ENCODE results near the gene SPDL1.

Gene SPDL1

DNA sequence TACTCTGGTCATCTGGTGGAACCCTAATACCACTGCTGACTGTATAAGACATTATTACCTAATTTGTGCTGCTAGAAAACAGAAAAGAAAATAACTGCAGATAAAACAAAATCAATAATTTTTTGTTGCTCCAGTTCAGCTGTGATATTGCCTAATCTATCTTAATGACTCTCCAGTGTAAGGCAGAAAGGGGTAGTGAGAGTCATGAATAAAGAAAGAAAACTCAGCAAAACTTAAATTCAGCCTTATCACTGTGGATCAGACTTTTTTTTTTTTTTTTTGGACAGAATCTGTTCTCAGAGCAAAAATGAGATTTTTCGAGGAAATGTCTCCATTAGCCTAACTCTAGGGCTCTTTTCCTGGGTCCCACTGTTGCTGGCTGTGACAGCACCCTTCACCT lies 52.4 kb downstream of the SPDL1 start:
- H4K20me1 ChIP-seq (ENCODE audit: low read depth, low read length), result no peaks in the 10 kb centered on the region
- H3K9ac ChIP-seq (ENCODE audit: low read length), result no peak overlapping the region
- H3F3A ChIP-seq (ENCODE audit: insufficient read depth), result peaks cover 5% of the 10 kb centered on the region; the same call in 1 of the 2 replicates
- H3K27ac ChIP-seq (ENCODE audit: low read depth, low read length), result no peak overlapping the region
- TF ChIP-seq CTCF (IDR thresholded peaks at IDR 0.05; ENCODE audit: insufficient read depth, low read length, poor library complexity, severe bottlenecking) (no peak), EZH2phosphoT487 (conservative IDR thresholded peaks at IDR 0.05; ENCODE audit: low read length) (no peak)
- no peak overlapping the region for H3K4me2 ChIP-seq (ENCODE audit: low read depth, low read length, poor library complexity, severe bottlenecking)
- peak overlapping the region; percentile 74 for H2AFZ ChIP-seq (ENCODE audit: low read depth, low read length, severe bottlenecking)
- no peak overlapping the region for H3K4me3 ChIP-seq (ENCODE audit: insufficient read depth, low read length, poor library complexity, severe bottlenecking)
- H3K36me3 ChIP-seq (ENCODE audit: low read length), result peaks cover 20% of the 10 kb centered on the region
- no peaks in the 10 kb centered on the region for H3K27me3 ChIP-seq (ENCODE audit: low read length)
- peaks cover 11% of the 10 kb centered on the region; the same call in 1 of the 2 replicates for H3K9me3 ChIP-seq (ENCODE audit: insufficient read depth, low read length)
- H3K9me2 ChIP-seq (replicated peaks; ENCODE audit: insufficient read depth, low read length), result no peaks in the 10 kb centered on the region
- peaks cover 41% of the 10 kb centered on the region for H3K79me2 ChIP-seq (ENCODE audit: insufficient read depth, low read length)

- H2AFZ ChIP-seq (ENCODE audit: low read depth, low read length, severe bottlenecking), result peak overlapping the region; percentile 74
- H3K9me3 ChIP-seq (ENCODE audit: insufficient read depth, low read length), result peaks cover 11% of the 10 kb centered on the region; the same call in 1 of the 2 replicates
- H3K4me3 ChIP-seq (ENCODE audit: insufficient read depth, low read length, poor library complexity, severe bottlenecking), result peak overlapping the region; percentile 82
- no peak for TF ChIP-seq EZH2phosphoT487 (conservative IDR thresholded peaks at IDR 0.05; ENCODE audit: low read length)
- no peak for TF ChIP-seq CTCF (IDR thresholded peaks at IDR 0.05; ENCODE audit: insufficient read depth, low read length, poor library complexity, severe bottlenecking)
- no peaks in the 10 kb centered on the region for H3K9me2 ChIP-seq (replicated peaks; ENCODE audit: insufficient read depth, low read length)
- peaks cover 2% of the 10 kb centered on the region; the same call in 1 of the 2 replicates for H4K20me1 ChIP-seq (ENCODE audit: low read depth, low read length)
- H3K9ac ChIP-seq (ENCODE audit: low read length), result peak overlapping the region; percentile 86
- H3K27ac ChIP-seq (ENCODE audit: low read depth, low read length), result peak overlapping the region; percentile 81
- no peaks in the 10 kb centered on the region for H3K27me3 ChIP-seq (ENCODE audit: low read length)
- H3K36me3 ChIP-seq (ENCODE audit: low read length), result peaks cover 20% of the 10 kb centered on the region
- peaks cover 5% of the 10 kb centered on the region; the same call in 1 of the 2 replicates for H3F3A ChIP-seq (ENCODE audit: insufficient read depth)
- peak overlapping the region; percentile 94 for H3K4me2 ChIP-seq (ENCODE audit: low read depth, low read length, poor library complexity, severe bottlenecking)
- peaks cover 48% of the 10 kb centered on the region for H3K79me2 ChIP-seq (ENCODE audit: insufficient read depth, low read length)
These were observed 53.0 kb downstream of the SPDL1 start for GRCh38 chr5:169636477-169637084.

DNA sequence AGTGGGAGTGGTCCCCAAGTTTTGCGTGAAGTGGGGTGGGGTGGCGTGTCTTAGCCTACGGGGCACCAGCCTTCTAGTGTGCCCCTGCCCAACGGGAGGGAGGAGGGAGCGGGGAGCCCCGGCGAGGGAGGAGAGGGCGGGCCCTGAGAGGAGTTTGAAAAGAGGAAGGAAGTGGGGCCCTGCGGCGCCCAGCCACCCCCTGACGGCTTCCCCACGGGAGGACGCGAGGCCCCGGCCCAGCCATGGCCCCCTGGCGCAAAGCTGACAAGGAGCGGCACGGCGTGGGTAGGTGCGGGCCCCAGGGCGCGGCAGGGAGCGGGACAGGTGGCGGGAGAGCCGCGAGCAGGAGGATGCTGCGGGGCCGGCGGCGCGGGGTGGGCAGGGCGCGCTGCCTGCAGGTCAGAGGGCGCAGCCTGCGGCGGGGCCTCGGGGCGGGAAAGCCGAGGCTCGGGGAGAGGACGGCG lies 53.5 kb downstream of the SPDL1 start, which contains the start of gene DOCK2:
Gene DOCK2 (plus strand): TSS at position 191 of the 464 bp plus-strand sequence. CDS start 52 bp downstream, at position 243.
- Histone ChIP-seq H2AFZ (ENCODE audit: low read depth, low read length, severe bottlenecking) (peak within 1 kb of the TSS; percentile 74), H3K9me2 (replicated peaks; ENCODE audit: insufficient read depth, low read length) (no peaks in the 10 kb centered on the region), H3K4me2 (ENCODE audit: low read depth, low read length, poor library complexity, severe bottlenecking) (peak within 1 kb of the TSS; percentile 94), H3K4me3 (ENCODE audit: insufficient read depth, low read length, poor library complexity, severe bottlenecking) (peak within 1 kb of the TSS; percentile 82), H3K27me3 (ENCODE audit: low read length) (no peaks in the 10 kb centered on the region), H3K27ac (ENCODE audit: low read depth, low read length) (peak within 1 kb of the TSS; percentile 81), H3F3A (ENCODE audit: insufficient read depth) (peaks cover 5% of the 10 kb centered on the region; the same call in 1 of the 2 replicates), H3K9ac (ENCODE audit: low read length) (peak within 1 kb of the TSS; percentile 86), H3K36me3 (ENCODE audit: low read length) (peaks cover 20% of the 10 kb centered on the region), H3K79me2 (ENCODE audit: insufficient read depth, low read length) (peaks cover 53% of the 10 kb centered on the region), H4K20me1 (ENCODE audit: low read depth, low read length) (peaks cover 6% of the 10 kb centered on the region; the same call in 1 of the 2 replicates), H3K9me3 (ENCODE audit: insufficient read depth, low read length) (peaks cover 11% of the 10 kb centered on the region; the same call in 1 of the 2 replicates)
- TF ChIP-seq CTCF (IDR thresholded peaks at IDR 0.05; ENCODE audit: insufficient read depth, low read length, poor library complexity, severe bottlenecking) (no peak), EZH2phosphoT487 (conservative IDR thresholded peaks at IDR 0.05; ENCODE audit: low read length) (no peak)

Measured in SU-DHL-6 (cell line).